Chondrocyte (in vitro differentiated cells): ENCODE results near the gene LYPD1. TPM values are rescaled to one million over a fixed set of nuclear protein-coding genes. Genes with fewer than 3 reads are reported as not detected.

ENCODE experiments used
- DNase-seq: peaks from one replicate; pipeline ENCODE4 v3.0.0; 2021; ENCODE audit warnings: mixed read lengths, low spot score
- H3K27ac Mint-ChIP-seq: one replicate; pipeline ENCODE4 v1.8.0; 2021; ENCODE audit warnings: mild to moderate bottlenecking, moderate library complexity, mixed read lengths; ENCODE audit not compliant: unreplicated experiment
- H3K27me3 Mint-ChIP-seq: 2 replicates; pipeline ENCODE4 v1.8.0; 2021; ENCODE audit warnings: low read depth, mixed read lengths
- H3K36me3 Mint-ChIP-seq: 2 replicates; pipeline ENCODE4 v1.8.0; 2021; ENCODE audit warnings: low read depth, mixed read lengths
- H3K4me1 Mint-ChIP-seq: 2 replicates; pipeline ENCODE4 v1.8.0; 2021; ENCODE audit warnings: low read depth, mild to moderate bottlenecking, mixed read lengths
- H3K4me3 Mint-ChIP-seq: one replicate; pipeline ENCODE4 v1.8.0; 2021; ENCODE audit warnings: mild to moderate bottlenecking, moderate library complexity, mixed read lengths; ENCODE audit not compliant: unreplicated experiment
- H3K9me3 Mint-ChIP-seq: 2 replicates; pipeline ENCODE4 v1.8.0; 2021; ENCODE audit warnings: low read depth, mixed read lengths
- CTCF ChIP-seq: fragments of 200-600 bp; sonication (generic); IDR thresholded peaks from 2 replicates; pipeline ENCODE4 v1.5.0; 2021; ENCODE audit warnings: antibody characterized with exemption, mild to moderate bottlenecking, moderate library complexity
- total RNA-seq: library from RNA; stranded (reverse); gene quantifications from 3 replicates; pipeline ENCODE4 v1.2.1, GENCODE V29; 2021

The LYPD1 gene
- total RNA-seq, 1 donor from 2014 or later, result 5.0 TPM

- DNase-seq, result no peak
- no peak for TF ChIP-seq CTCF
- Mint-ChIP-seq H3K4me1 (peaks cover 26% of the 10 kb centered on the region), H3K27me3 (peaks cover 10% of the 10 kb centered on the region), H3K36me3 (no peaks in the 10 kb centered on the region), H3K27ac (no peak overlapping the region), H3K9me3 (no peaks in the 10 kb centered on the region), H3K4me3 (no peak overlapping the region)
Measured at GRCh38 chr2:132659331-132659730, 10.7 kb downstream of the LYPD1 start.

- H3K4me3 Mint-ChIP-seq, result no peak overlapping the region
- DNase-seq, result no peak
- H3K27me3 Mint-ChIP-seq, result peaks cover 7% of the 10 kb centered on the region
- H3K36me3 Mint-ChIP-seq, result no peaks in the 10 kb centered on the region
- peak overlapping the region; percentile 28 for H3K27ac Mint-ChIP-seq
- H3K4me1 Mint-ChIP-seq, result peaks cover 12% of the 10 kb centered on the region
- no peak for TF ChIP-seq CTCF
- no peaks in the 10 kb centered on the region for H3K9me3 Mint-ChIP-seq
Measured at GRCh38 chr2:132656266-132656975, 13.6 kb downstream of the LYPD1 start.

GRCh38 chr2:132654968-132655367 lies 15.0 kb downstream of the LYPD1 start:
- no peak overlapping the region for H3K27ac Mint-ChIP-seq
- no peaks in the 10 kb centered on the region for H3K36me3 Mint-ChIP-seq
- no peak for DNase-seq
- TF ChIP-seq CTCF, result no peak
- H3K4me1 Mint-ChIP-seq, result peaks cover 12% of the 10 kb centered on the region
- no peak overlapping the region for H3K4me3 Mint-ChIP-seq
- no peaks in the 10 kb centered on the region for H3K9me3 Mint-ChIP-seq
- peaks cover 2% of the 10 kb centered on the region for H3K27me3 Mint-ChIP-seq

GRCh38 chr2:132654335-132654734 lies 15.7 kb downstream of the LYPD1 start:
- H3K4me3 Mint-ChIP-seq, result no peak overlapping the region
- no peaks in the 10 kb centered on the region for H3K9me3 Mint-ChIP-seq
- peaks cover 2% of the 10 kb centered on the region for H3K27me3 Mint-ChIP-seq
- H3K4me1 Mint-ChIP-seq, result peaks cover 12% of the 10 kb centered on the region
- no peak overlapping the region for H3K27ac Mint-ChIP-seq
- no peak for DNase-seq
- no peaks in the 10 kb centered on the region for H3K36me3 Mint-ChIP-seq
- TF ChIP-seq CTCF, result no peak

- DNase-seq, result no peak
- H3K27ac Mint-ChIP-seq, result no peak overlapping the region
Measured at GRCh38 chr2:132652474-132652873, 17.5 kb downstream of the LYPD1 start.

More at GRCh38 chr2:132652474-132652873, 17.5 kb downstream of the LYPD1 start:
- Mint-ChIP-seq H3K9me3 (no peaks in the 10 kb centered on the region), H3K36me3 (no peaks in the 10 kb centered on the region), H3K4me3 (no peak overlapping the region), H3K4me1 (peaks cover 12% of the 10 kb centered on the region), H3K27me3 (peaks cover 3% of the 10 kb centered on the region)
- TF ChIP-seq CTCF, result no peak
